SK-N-SH (cell line): ENCODE measurements around the gene DAB2. TPM values are rescaled to one million over a fixed set of nuclear protein-coding genes. Genes with fewer than 3 reads are reported as not detected.
A peak's percentile ranks its signal among the peaks of the same experiment; 100 is the strongest.

Source experiments
- CTCF ChIA-PET: fragments of 300-600, 350-600 bp; formaldehyde crosslinking; extraction: SDS; loops from one replicate; lab custom pipeline; 2021; lab: Yijun Ruan, JAX
- POLR2A ChIA-PET: fragments of 350-600 bp; sonication (Branson Sonifier 250); formaldehyde crosslinking; extraction: SDS; loops from one replicate; lab custom pipeline; 2020; ENCODE audit warnings: antibody characterized with exemption, inconsistent platforms; lab: Yijun Ruan, JAX
- DNase-seq: peaks from one replicate; pipeline ENCODE4 v3.0.0; 2012
- H2AFZ ChIP-seq: fragments of 200-600 bp; sonication (generic); 2 replicates; pipeline ENCODE4 v1.8.1; 2016; ENCODE audit warnings: antibody characterized with exemption, mild to moderate bottlenecking, low read depth
- H3F3A ChIP-seq: fragments of 200-600 bp; sonication (generic); replicated peaks from 2 replicates; pipeline ENCODE3; 2016; ENCODE audit warnings: antibody characterized with exemption, mild to moderate bottlenecking; ENCODE audit not compliant: insufficient read depth
- H3K27ac ChIP-seq, 2 experiments: fragments of 200-500 bp in 1 of 2; fragments of 200-600 bp in 1 of 2; sonication (Bioruptor generic) in 1 of 2; sonication (generic), shearing (Covaris generic) in 1 of 2; 2 replicates each; pipeline versions ENCODE4 v1.5.1 to v1.6.1; 2014 to 2016; ENCODE audit warnings: low read depth in 2 of 2, inconsistent platforms in 1 of 2, low read length in 1 of 2, mild to moderate bottlenecking in 1 of 2, mixed read lengths in 1 of 2
- H3K27me3 ChIP-seq: fragments of 200-600 bp; sonication (generic), shearing (Covaris generic); 2 replicates; pipeline ENCODE4 v1.6.1; 2016; ENCODE audit warnings: mixed run types; ENCODE audit not compliant: insufficient read depth
- H3K36me3 ChIP-seq, 2 experiments: fragments of 200-500 bp in 1 of 2; fragments of 200-600 bp in 1 of 2; sonication (Bioruptor generic) in 1 of 2; sonication (generic) in 1 of 2; replicated peaks in 1 of 2; 2 replicates each; pipeline versions ENCODE3 to v1.5.1; 2014 to 2016; ENCODE audit warnings: low read length in 1 of 2, mild to moderate bottlenecking in 1 of 2; ENCODE audit not compliant: insufficient read depth in 2 of 2, control insufficient read depth in 1 of 2
- H3K4me1 ChIP-seq, 2 experiments: fragments of 200-500 bp in 1 of 2; fragments of 200-600 bp in 1 of 2; sonication (Bioruptor generic) in 1 of 2; sonication (generic), shearing (Covaris generic) in 1 of 2; 2 replicates each; pipeline versions ENCODE4 v1.5.1 to v1.6.1; 2014 to 2016; ENCODE audit warnings: low read depth in 1 of 2, low read length in 1 of 2, mixed run types in 1 of 2; ENCODE audit not compliant: insufficient read depth in 2 of 2, control insufficient read depth in 1 of 2
- H3K4me2 ChIP-seq: fragments of 200-600 bp; sonication (generic), shearing (Covaris generic); 2 replicates; pipeline ENCODE4 v1.6.1; 2017; ENCODE audit warnings: mixed run types
- H3K4me3 ChIP-seq, 2 experiments: fragments of 200-500 bp in 1 of 2; fragments of 200-600 bp in 1 of 2; sonication (Bioruptor generic) in 1 of 2; sonication (generic), shearing (Covaris generic) in 1 of 2; 2 replicates each; pipeline versions ENCODE4 v1.5.1 to v1.8.1; 2014 to 2016; ENCODE audit warnings: low read depth in 2 of 2, inconsistent platforms in 1 of 2, low read length in 1 of 2, mild to moderate bottlenecking in 1 of 2, mixed read lengths in 1 of 2, moderate library complexity in 1 of 2
- H3K79me2 ChIP-seq: fragments of 200-600 bp; sonication (generic); 2 replicates; pipeline ENCODE4 v1.8.1; 2017; ENCODE audit warnings: mild to moderate bottlenecking; ENCODE audit not compliant: insufficient read depth
- H3K9ac ChIP-seq: fragments of 200-600 bp; sonication (generic); 2 replicates; pipeline ENCODE4 v1.6.1; 2017; ENCODE audit warnings: mixed run types
- H3K9me2 ChIP-seq: fragments of 200-600 bp; sonication (generic); 2 replicates; pipeline ENCODE4 v1.6.1; 2017; ENCODE audit warnings: mixed run types
- H3K9me3 ChIP-seq: fragments of 200-600 bp; sonication (generic); 2 replicates; pipeline ENCODE4 v1.6.1; 2017; ENCODE audit warnings: mixed run types, mild to moderate bottlenecking, moderate library complexity
- H4K20me1 ChIP-seq: fragments of 200-600 bp; sonication (generic); 2 replicates; pipeline ENCODE4 v1.6.1; 2017; ENCODE audit warnings: mild to moderate bottlenecking, mixed run types; ENCODE audit not compliant: insufficient read depth
- CTCF ChIP-seq: fragments of 200-600 bp; sonication (generic); IDR thresholded peaks from 2 replicates; pipeline ENCODE4 v1.6.1; 2017; ENCODE audit warnings: antibody characterized with exemption, mild to moderate bottlenecking, moderate library complexity
- FOSL2 ChIP-seq: IDR thresholded peaks from 2 replicates; pipeline ENCODE4 v1.4.0; 2012; ENCODE audit warnings: low read depth, mild to moderate bottlenecking, moderate library complexity, borderline replicate concordance
- FOXJ3 ChIP-seq: sonication (generic); formaldehyde crosslinking; IDR thresholded peaks from 2 replicates; pipeline ENCODE4 v1.5.1; 2020; ENCODE audit warnings: mild to moderate bottlenecking, missing genetic modification reagents
- FOXM1 ChIP-seq: IDR thresholded peaks from 2 replicates; pipeline ENCODE4 v1.4.0; 2012; ENCODE audit warnings: low read depth, mild to moderate bottlenecking
- GABPA ChIP-seq: IDR thresholded peaks from 2 replicates; pipeline ENCODE4 v1.4.0; 2012; ENCODE audit warnings: low read depth, mild to moderate bottlenecking
- GATA2 ChIP-seq: sonication (generic); formaldehyde crosslinking; IDR thresholded peaks from 2 replicates; pipeline ENCODE4 v1.5.0; 2020; ENCODE audit warnings: mild to moderate bottlenecking, missing genetic modification reagents
- MAX ChIP-seq: IDR thresholded peaks from 2 replicates; pipeline ENCODE4 v1.4.0; 2012; ENCODE audit warnings: low read depth
- NRF1 ChIP-seq: IDR thresholded peaks from 2 replicates; pipeline ENCODE4 v1.6.1; 2012; ENCODE audit warnings: low read depth, mild to moderate bottlenecking, low read length
- PBX3 ChIP-seq: IDR thresholded peaks from 2 replicates; pipeline ENCODE4; 2012
- POLR2AphosphoS5 ChIP-seq: IDR thresholded peaks from 2 replicates; pipeline ENCODE4 v1.6.1; 2012; ENCODE audit warnings: low read depth, low read length
- RCOR1 ChIP-seq: fragments of 150-350 bp; IDR thresholded peaks from 2 replicates; pipeline ENCODE4 v1.6.1; 2017; ENCODE audit warnings: antibody characterized with exemption, low read length
- REST ChIP-seq: IDR thresholded peaks from 2 replicates; pipeline ENCODE4 v1.6.1; 2012; ENCODE audit warnings: mild to moderate bottlenecking, low read depth, low read length, moderate library complexity
- SIN3A ChIP-seq: IDR thresholded peaks from 2 replicates; pipeline ENCODE4 v1.6.1; 2012; ENCODE audit warnings: low read depth, mild to moderate bottlenecking, low read length, moderate library complexity, borderline replicate concordance
- TAF1 ChIP-seq: IDR thresholded peaks from 2 replicates; pipeline ENCODE4 v1.6.1; 2012; ENCODE audit warnings: low read depth, mild to moderate bottlenecking, low read length, moderate library complexity, borderline replicate concordance
- TCF12 ChIP-seq: IDR thresholded peaks from 2 replicates; pipeline ENCODE4 v1.4.0; 2012
- USF1 ChIP-seq: IDR thresholded peaks from 2 replicates; pipeline ENCODE4 v1.4.0; 2012; ENCODE audit warnings: low read depth, borderline replicate concordance
- YY1 ChIP-seq: IDR thresholded peaks from 2 replicates; pipeline ENCODE4 v1.4.0; 2012; ENCODE audit warnings: low read depth, mild to moderate bottlenecking
- ZBTB33 ChIP-seq: IDR thresholded peaks from 2 replicates; pipeline ENCODE4 v1.4.0; 2012; ENCODE audit warnings: low read depth, borderline replicate concordance
- WGBS: methylation state at CpG from one replicate; pipeline ENCODE4 v1.1.6; 2017; ENCODE audit warnings: low lambda C conversion rate; 5-methylcytosine and 5-hydroxymethylcytosine counted together
- polyA plus RNA-seq, 3 experiments: library from polyadenylated mRNA; depleted of rRNA; stranded (reverse); fragments of >200 nt; gene quantifications; 2 replicates each; pipeline ENCODE4 v1.2.3, GENCODE V29; 2012

Gene DAB2
- polyA plus RNA-seq, 1 of the 3 experiments (the other 2 are of a cell fraction): 23.7 TPM

GRCh38 chr5:39427229-39427628, 2.4 kb upstream of the DAB2 start:
- Histone ChIP-seq H3K9me3 (no peaks in the 10 kb centered on the region), H3K9ac (peak overlapping the region; percentile 14; the same call in 1 of the 2 replicates), H2AFZ (peak overlapping the region; percentile 38; the same call in 1 of the 2 replicates), H3K36me3 (no peaks in the 10 kb centered on the region), H3K9me2 (no peaks in the 10 kb centered on the region), H3K27me3 (peaks cover 12% of the 10 kb centered on the region; the same call in 1 of the 2 replicates), H3F3A (peaks cover 8% of the 10 kb centered on the region), H3K4me2 (peak overlapping the region; percentile 82; the same call in 1 of the 2 replicates), H3K27ac (peak overlapping the region; percentile 72 to 76; a peak in 3 of 4 replicates), H3K4me1 (peaks cover 2 to 4% of the 10 kb centered on the region in 2 experiments), H4K20me1 (no peaks in the 10 kb centered on the region; the same call in 1 of the 2 replicates), H3K4me3 (no peak overlapping the region; a peak in 1 of 4 replicates), H3K79me2 (peaks cover 23% of the 10 kb centered on the region)
- ChIA-PET POLR2A (no interaction called here), CTCF (no interaction called here)
- TF ChIP-seq RCOR1: no peak
- TF ChIP-seq YY1: no peak
- TF ChIP-seq REST: no peak
- TF ChIP-seq FOXJ3 (CRISPR knock-in tag): no peak
- TF ChIP-seq FOXM1: no peak
- no peak for TF ChIP-seq USF1
- TF ChIP-seq POLR2AphosphoS5: no peak
- no peak for TF ChIP-seq PBX3
- no peak for TF ChIP-seq TAF1
- 10% methylated on average over 3 of the region's 3 CpGs for WGBS
- DNase-seq: no peak

GRCh38 chr5:39426746-39427105, 1.9 kb upstream of the DAB2 start:
- Histone ChIP-seq H3K4me3 (no peak overlapping the region; a peak in 1 of 4 replicates), H3K36me3 (no peaks in the 10 kb centered on the region), H3K27me3 (peaks cover 8% of the 10 kb centered on the region; the same call in 1 of the 2 replicates), H3K27ac (peak overlapping the region; percentile 72 to 76; a peak in 3 of 4 replicates), H3K4me1 (peaks cover 2 to 4% of the 10 kb centered on the region in 2 experiments), H3K9me2 (no peaks in the 10 kb centered on the region), H3K9me3 (no peaks in the 10 kb centered on the region), H2AFZ (peak overlapping the region; percentile 38; the same call in 1 of the 2 replicates), H3K9ac (peak overlapping the region; percentile 14; the same call in 1 of the 2 replicates), H4K20me1 (no peaks in the 10 kb centered on the region; the same call in 1 of the 2 replicates), H3K79me2 (peaks cover 28% of the 10 kb centered on the region), H3K4me2 (peak overlapping the region; percentile 82; the same call in 1 of the 2 replicates), H3F3A (peaks cover 8% of the 10 kb centered on the region)
- no peak for DNase-seq
- POLR2A ChIA-PET: no interaction called here
- CTCF ChIA-PET: no interaction called here
- WGBS: 6% methylated on average over 3 of the region's 3 CpGs
- TF ChIP-seq TCF12 (no peak), NRF1 (no peak), GATA2 (CRISPR knock-in tag) (no peak), GABPA (no peak), ZBTB33 (no peak), SIN3A (no peak), FOSL2 (no peak), MAX (no peak), TAF1 (no peak), CTCF (no peak)
